HepG2 (cell line): ENCODE data around the gene ANKRD11. TPM values are rescaled to one million over a fixed set of nuclear protein-coding genes. Genes with fewer than 3 reads are reported as not detected.
A peak's percentile ranks its signal among the peaks of the same experiment; 100 is the strongest.

Experiments
- EZH2 ChIP-seq: conservative IDR thresholded peaks from 2 replicates; pipeline ENCODE4 v1.6.1; 2012; ENCODE audit warnings: mild to moderate bottlenecking, low read depth, low read length, moderate library complexity
- HOXA9 ChIP-seq: sonication (generic); formaldehyde crosslinking; IDR thresholded peaks from 2 replicates; pipeline ENCODE4 v1.8.1; 2022; ENCODE audit warnings: missing genetic modification reagents, mild to moderate bottlenecking, moderate library complexity, borderline replicate concordance
- IRX3 ChIP-seq: sonication (generic); formaldehyde crosslinking; IDR thresholded peaks from 2 replicates; pipeline ENCODE4 v1.8.1; 2023; ENCODE audit warnings: mild to moderate bottlenecking, low read depth, missing genetic modification reagents, borderline replicate concordance
- JUND ChIP-seq: sonication (generic); formaldehyde crosslinking; IDR thresholded peaks from 2 replicates; pipeline ENCODE4 v1.8.0; 2022; ENCODE audit warnings: mild to moderate bottlenecking, missing genetic modification reagents
- MAZ ChIP-seq, 2 experiments: sonication (generic) in 1 of 2; formaldehyde crosslinking in 1 of 2; IDR thresholded peaks; 2 replicates each; pipeline versions ENCODE4 v1.5.0 to v1.6.1; 2012 to 2020; ENCODE audit warnings: low read depth in 2 of 2, mild to moderate bottlenecking in 2 of 2, borderline replicate concordance in 1 of 2, improper control_type of control experiment in 1 of 2, low read length in 1 of 2, missing genetic modification reagents in 1 of 2, moderate library complexity in 1 of 2
- RBAK ChIP-seq: sonication (generic); formaldehyde crosslinking; IDR thresholded peaks from 2 replicates; pipeline ENCODE4 v1.5.1; 2020; ENCODE audit warnings: mild to moderate bottlenecking, missing genetic modification reagents
- SIN3A ChIP-seq: IDR thresholded peaks from 2 replicates; pipeline ENCODE4 v1.6.1; 2011; ENCODE audit warnings: low read depth, mild to moderate bottlenecking, control low read depth, low read length, borderline replicate concordance
- SNRNP70 ChIP-seq: fragments of 200-400 bp; formaldehyde crosslinking; IDR thresholded peaks from 2 replicates; pipeline ENCODE4 v1.6.1; 2017; ENCODE audit warnings: mild to moderate bottlenecking, low read depth, low read length, moderate library complexity
- SOX5 ChIP-seq: IDR thresholded peaks from 2 replicates; pipeline ENCODE4 v1.6.1; 2016; ENCODE audit warnings: borderline replicate concordance
- SP2 ChIP-seq: sonication (generic); formaldehyde crosslinking; IDR thresholded peaks from 2 replicates; pipeline ENCODE4 v1.5.1; 2020; ENCODE audit warnings: mild to moderate bottlenecking, missing genetic modification reagents
- SRY ChIP-seq: sonication (generic); formaldehyde crosslinking; IDR thresholded peaks from 2 replicates; pipeline ENCODE4 v1.8.0; 2022; ENCODE audit warnings: mild to moderate bottlenecking, missing genetic modification reagents
- TCF12 ChIP-seq, 2 experiments: fragments of 450-650 bp in 1 of 2; sonication (generic) in 1 of 2; formaldehyde crosslinking in 1 of 2; IDR thresholded peaks; 2 replicates each; pipeline versions ENCODE4 v1.6.1 to v1.8.0; 2017 to 2022; ENCODE audit warnings: antibody characterized with exemption in 1 of 2, mild to moderate bottlenecking in 1 of 2, missing genetic modification reagents in 1 of 2, moderate library complexity in 1 of 2
- TP53 ChIP-seq: sonication (generic); formaldehyde crosslinking; conservative IDR thresholded peaks from 2 replicates; pipeline ENCODE4 v1.4.0; 2020; ENCODE audit warnings: missing genetic modification reagents
- ZEB1 ChIP-seq: IDR thresholded peaks from 2 replicates; pipeline ENCODE4 v1.6.1; 2012; ENCODE audit warnings: mild to moderate bottlenecking, low read depth, inconsistent platforms; ENCODE audit not compliant: insufficient replicate concordance
- ZFP36 ChIP-seq: fragments of 150-350 bp; IDR thresholded peaks from 2 replicates; pipeline ENCODE4 v1.6.1; 2018; ENCODE audit warnings: borderline replicate concordance, low read length, low read depth; ENCODE audit not compliant: partially characterized antibody
- ZNF234 ChIP-seq: sonication (generic); formaldehyde crosslinking; conservative IDR thresholded peaks from 2 replicates; pipeline ENCODE4 v1.5.1; 2020; ENCODE audit warnings: mild to moderate bottlenecking, missing genetic modification reagents
- ZNF282 ChIP-seq: fragments of 450-650 bp; IDR thresholded peaks from 2 replicates; pipeline ENCODE4 v1.6.1; 2018; ENCODE audit not compliant: partially characterized antibody
- ZNF614 ChIP-seq: IDR thresholded peaks from 2 replicates; pipeline ENCODE4 v1.6.1; 2018; ENCODE audit warnings: missing biosample characterization, missing genetic modification reagents, inconsistent platforms, borderline replicate concordance
- ZNF670 ChIP-seq: sonication (generic); formaldehyde crosslinking; IDR thresholded peaks from 2 replicates; pipeline ENCODE4 v1.8.0; 2022; ENCODE audit warnings: mild to moderate bottlenecking, missing genetic modification reagents, borderline replicate concordance
- ZNF713 ChIP-seq: sonication (generic); formaldehyde crosslinking; IDR thresholded peaks from 2 replicates; pipeline ENCODE4 v1.4.0; 2020; ENCODE audit warnings: mild to moderate bottlenecking, missing genetic modification reagents
- polyA plus RNA-seq, 8 experiments: library from polyadenylated mRNA; depleted of rRNA in 3 of 8; stranded (reverse) in 7 of 8; unstranded in 1 of 8; fragments of >200 nt; fragmentation: Illumina TruSeq in 4 of 8; extraction: Trizol in 4 of 8; gene quantifications; 2 replicates each; pipeline versions ENCODE4 v1.2.1 to v1.2.3, GENCODE V29; 2011 to 2016; ENCODE audit warnings: low read depth in 4 of 8, missing spikeins in 1 of 8, mixed read lengths in 1 of 8; ENCODE audit not compliant: insufficient read depth in 1 of 8
- total RNA-seq, 5 experiments: library from RNA; depleted of rRNA; stranded (reverse); fragments of >200 nt; fragmentation: Illumina TruSeq; extraction: Trizol; gene quantifications; 2 replicates each; pipeline ENCODE4 v1.2.3, GENCODE V29; 2016; ENCODE audit warnings: low read depth in 1 of 5
- TF ChIP-seq, protein P1 (sequence below): IDR thresholded peaks from 2 replicates; pipeline ENCODE4 v1.6.1; 2012; ENCODE audit warnings: low read depth, low read length, improper control_type of control experiment
- TF ChIP-seq, protein P2 (sequence below): sonication (generic); formaldehyde crosslinking; IDR thresholded peaks from 2 replicates; pipeline ENCODE4 v1.4.0; 2020; ENCODE audit warnings: mild to moderate bottlenecking, missing genetic modification reagents
- TF ChIP-seq, protein P3 (sequence below): IDR thresholded peaks from 2 replicates; pipeline ENCODE4 v1.6.1; 2018; ENCODE audit warnings: missing genetic modification reagents, mild to moderate bottlenecking, missing compliant biosample characterization

Gene ANKRD11
- total and polyA plus RNA-seq, 2 of the 13 experiments (the other 11 are each of a cell fraction or from before 2014, with no cell fraction given): 21.4 to 38.4 TPM

DNA sequence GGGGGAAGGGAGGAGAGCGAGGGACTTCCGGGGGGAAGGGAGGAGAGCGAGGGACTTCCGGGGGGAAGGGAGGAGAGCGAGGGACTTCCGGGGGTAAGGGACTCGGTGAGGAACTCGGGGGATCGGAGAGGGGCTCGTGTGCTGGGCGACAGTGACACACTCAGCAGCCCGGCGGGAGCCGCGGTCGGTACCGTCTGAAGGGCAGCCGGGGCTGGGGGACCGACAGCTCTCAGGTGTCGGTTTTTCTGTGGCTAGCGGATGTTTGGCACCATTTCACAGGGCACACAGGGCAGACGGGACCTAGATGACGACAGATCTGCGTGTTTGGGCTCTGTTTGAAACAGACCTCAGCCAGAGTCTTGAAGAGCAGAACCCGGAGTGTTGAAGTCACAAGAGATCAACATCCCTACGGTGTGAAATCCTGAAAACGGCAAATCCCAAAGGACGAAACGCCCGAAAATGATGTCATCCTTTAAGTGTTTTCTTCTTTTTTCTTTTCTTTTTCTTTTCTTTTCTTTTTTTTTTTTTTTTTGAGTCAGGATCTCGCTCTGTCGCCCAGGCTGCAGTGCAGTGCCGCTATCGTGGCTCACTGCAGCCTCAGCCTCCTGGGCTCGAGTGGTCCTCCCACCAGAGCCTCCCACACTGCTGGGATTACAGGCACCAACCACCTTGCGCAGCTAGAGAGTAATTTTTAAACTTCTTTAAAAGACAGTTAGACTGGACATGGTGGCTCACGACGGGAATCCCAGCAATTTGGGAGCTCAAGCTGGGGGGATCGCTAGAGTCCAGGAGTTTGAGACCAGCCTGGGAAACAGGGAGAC, 249.0 kb downstream of the ANKRD11 start (continued):
- TF ChIP-seq, protein P1, sequence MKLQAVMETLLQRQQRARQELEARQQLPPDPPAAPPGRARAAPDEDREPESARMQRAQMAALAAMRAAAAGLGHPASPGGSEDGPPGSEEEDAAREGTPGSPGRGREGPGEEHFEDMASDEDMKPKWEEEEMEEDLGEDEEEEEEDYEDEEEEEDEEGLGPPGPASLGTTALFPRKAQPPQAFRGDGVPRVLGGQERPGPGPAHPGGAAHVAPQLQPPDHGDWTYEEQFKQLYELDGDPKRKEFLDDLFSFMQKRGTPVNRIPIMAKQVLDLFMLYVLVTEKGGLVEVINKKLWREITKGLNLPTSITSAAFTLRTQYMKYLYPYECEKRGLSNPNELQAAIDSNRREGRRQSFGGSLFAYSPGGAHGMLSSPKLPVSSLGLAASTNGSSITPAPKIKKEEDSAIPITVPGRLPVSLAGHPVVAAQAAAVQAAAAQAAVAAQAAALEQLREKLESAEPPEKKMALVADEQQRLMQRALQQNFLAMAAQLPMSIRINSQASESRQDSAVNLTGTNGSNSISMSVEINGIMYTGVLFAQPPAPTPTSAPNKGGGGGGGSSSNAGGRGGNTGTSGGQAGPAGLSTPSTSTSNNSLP: no peak
- TF ChIP-seq TCF12 (IDR thresholded peaks at IDR 0.05) (no peak), TCF12 (CRISPR knock-in tag; IDR thresholded peaks at IDR 0.05) (peak; percentile 80; the same call in 1 of the 2 replicates), EZH2 (no peak), SP2 (CRISPR knock-in tag) (peak; percentile 72), SIN3A (peak; percentile 90; the same call in 1 of the 2 replicates), JUND (CRISPR knock-in tag) (no peak), SOX5 (no peak; the same call in 1 of the 2 replicates), ZNF234 (CRISPR knock-in tag) (no peak), SNRNP70 (no peak), HOXA9 (CRISPR knock-in tag) (no peak), ZEB1 (peak; percentile 34), ZNF282 (no peak), ZNF614 (CRISPR knock-in tag) (peak; percentile 81), ZNF670 (CRISPR knock-in tag) (peak; percentile 10; the same call in 1 of the 2 replicates), MAZ (IDR thresholded peaks at IDR 0.05; ENCODE audit: borderline replicate concordance, low read depth, low read length) (peak; percentile 100; the same call in 1 of the 2 replicates), MAZ (CRISPR knock-in tag; IDR thresholded peaks at IDR 0.05; ENCODE audit: low read depth) (peak; percentile 100), ZFP36 (no peak), SRY (peak; percentile 59; the same call in 1 of the 2 replicates), TP53 (peak; percentile 82; the same call in 1 of the 2 replicates), ZNF713 (0 out of 2 replicates have a peak, but pooled peaks have one; percentile 26), IRX3 (CRISPR knock-in tag) (no peak), RBAK (CRISPR knock-in tag) (no peak)
- TF ChIP-seq, protein P2, sequence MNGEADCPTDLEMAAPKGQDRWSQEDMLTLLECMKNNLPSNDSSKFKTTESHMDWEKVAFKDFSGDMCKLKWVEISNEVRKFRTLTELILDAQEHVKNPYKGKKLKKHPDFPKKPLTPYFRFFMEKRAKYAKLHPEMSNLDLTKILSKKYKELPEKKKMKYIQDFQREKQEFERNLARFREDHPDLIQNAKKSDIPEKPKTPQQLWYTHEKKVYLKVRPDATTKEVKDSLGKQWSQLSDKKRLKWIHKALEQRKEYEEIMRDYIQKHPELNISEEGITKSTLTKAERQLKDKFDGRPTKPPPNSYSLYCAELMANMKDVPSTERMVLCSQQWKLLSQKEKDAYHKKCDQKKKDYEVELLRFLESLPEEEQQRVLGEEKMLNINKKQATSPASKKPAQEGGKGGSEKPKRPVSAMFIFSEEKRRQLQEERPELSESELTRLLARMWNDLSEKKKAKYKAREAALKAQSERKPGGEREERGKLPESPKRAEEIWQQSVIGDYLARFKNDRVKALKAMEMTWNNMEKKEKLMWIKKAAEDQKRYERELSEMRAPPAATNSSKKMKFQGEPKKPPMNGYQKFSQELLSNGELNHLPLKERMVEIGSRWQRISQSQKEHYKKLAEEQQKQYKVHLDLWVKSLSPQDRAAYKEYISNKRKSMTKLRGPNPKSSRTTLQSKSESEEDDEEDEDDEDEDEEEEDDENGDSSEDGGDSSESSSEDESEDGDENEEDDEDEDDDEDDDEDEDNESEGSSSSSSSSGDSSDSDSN (CRISPR knock-in tag): peak; percentile 98
- TF ChIP-seq, protein P3, sequence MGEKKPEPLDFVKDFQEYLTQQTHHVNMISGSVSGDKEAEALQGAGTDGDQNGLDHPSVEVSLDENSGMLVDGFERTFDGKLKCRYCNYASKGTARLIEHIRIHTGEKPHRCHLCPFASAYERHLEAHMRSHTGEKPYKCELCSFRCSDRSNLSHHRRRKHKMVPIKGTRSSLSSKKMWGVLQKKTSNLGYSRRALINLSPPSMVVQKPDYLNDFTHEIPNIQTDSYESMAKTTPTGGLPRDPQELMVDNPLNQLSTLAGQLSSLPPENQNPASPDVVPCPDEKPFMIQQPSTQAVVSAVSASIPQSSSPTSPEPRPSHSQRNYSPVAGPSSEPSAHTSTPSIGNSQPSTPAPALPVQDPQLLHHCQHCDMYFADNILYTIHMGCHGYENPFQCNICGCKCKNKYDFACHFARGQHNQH (CRISPR knock-in tag): peak; percentile 98
